HL-60 (cell line): ENCODE measurements around the gene DPYD.

Source experiments
- GABPA ChIP-seq: IDR thresholded peaks from 2 replicates; pipeline ENCODE4 v1.6.1; 2012; ENCODE audit warnings: low read depth
- POLR2AphosphoS5 ChIP-seq: IDR thresholded peaks from 2 replicates; pipeline ENCODE4 v1.6.1; 2012; ENCODE audit warnings: low read depth
- TF ChIP-seq, protein P1 (sequence below): IDR thresholded peaks from 2 replicates; pipeline ENCODE4 v1.6.1; 2012; ENCODE audit warnings: low read depth; ENCODE audit not compliant: insufficient replicate concordance
- TF ChIP-seq, protein P2 (sequence below): IDR thresholded peaks from one replicate; pipeline ENCODE4 v1.5.1; 2011; ENCODE audit warnings: low read length, control low read depth, inconsistent platforms; ENCODE audit not compliant: insufficient read depth

DNA sequence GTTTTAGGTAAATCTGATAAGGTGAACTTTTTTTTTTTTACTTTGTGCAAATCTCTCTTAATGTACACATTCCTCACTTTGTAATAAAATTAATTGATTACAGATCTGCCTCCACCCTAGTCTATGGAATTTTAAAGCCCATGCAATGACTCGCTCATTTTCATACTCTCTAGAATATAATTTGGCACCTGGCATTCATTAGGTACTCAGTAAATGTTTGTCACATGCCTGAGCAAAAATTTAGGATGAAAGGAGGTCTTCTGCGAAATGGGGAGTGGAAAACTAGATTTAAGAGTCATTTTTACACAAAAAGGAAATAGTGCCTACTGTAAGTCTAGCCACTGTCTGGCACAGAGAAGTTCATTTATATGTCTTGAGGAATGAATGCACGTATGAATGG is 350.1 kb downstream of the DPYD start:
- TF ChIP-seq, protein P1, sequence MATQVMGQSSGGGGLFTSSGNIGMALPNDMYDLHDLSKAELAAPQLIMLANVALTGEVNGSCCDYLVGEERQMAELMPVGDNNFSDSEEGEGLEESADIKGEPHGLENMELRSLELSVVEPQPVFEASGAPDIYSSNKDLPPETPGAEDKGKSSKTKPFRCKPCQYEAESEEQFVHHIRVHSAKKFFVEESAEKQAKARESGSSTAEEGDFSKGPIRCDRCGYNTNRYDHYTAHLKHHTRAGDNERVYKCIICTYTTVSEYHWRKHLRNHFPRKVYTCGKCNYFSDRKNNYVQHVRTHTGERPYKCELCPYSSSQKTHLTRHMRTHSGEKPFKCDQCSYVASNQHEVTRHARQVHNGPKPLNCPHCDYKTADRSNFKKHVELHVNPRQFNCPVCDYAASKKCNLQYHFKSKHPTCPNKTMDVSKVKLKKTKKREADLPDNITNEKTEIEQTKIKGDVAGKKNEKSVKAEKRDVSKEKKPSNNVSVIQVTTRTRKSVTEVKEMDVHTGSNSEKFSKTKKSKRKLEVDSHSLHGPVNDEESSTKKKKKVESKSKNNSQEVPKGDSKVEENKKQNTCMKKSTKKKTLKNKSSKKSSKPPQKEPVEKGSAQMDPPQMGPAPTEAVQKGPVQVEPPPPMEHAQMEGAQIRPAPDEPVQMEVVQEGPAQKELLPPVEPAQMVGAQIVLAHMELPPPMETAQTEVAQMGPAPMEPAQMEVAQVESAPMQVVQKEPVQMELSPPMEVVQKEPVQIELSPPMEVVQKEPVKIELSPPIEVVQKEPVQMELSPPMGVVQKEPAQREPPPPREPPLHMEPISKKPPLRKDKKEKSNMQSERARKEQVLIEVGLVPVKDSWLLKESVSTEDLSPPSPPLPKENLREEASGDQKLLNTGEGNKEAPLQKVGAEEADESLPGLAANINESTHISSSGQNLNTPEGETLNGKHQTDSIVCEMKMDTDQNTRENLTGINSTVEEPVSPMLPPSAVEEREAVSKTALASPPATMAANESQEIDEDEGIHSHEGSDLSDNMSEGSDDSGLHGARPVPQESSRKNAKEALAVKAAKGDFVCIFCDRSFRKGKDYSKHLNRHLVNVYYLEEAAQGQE, result no peak
- no peak for TF ChIP-seq POLR2AphosphoS5
- TF ChIP-seq, protein P2, sequence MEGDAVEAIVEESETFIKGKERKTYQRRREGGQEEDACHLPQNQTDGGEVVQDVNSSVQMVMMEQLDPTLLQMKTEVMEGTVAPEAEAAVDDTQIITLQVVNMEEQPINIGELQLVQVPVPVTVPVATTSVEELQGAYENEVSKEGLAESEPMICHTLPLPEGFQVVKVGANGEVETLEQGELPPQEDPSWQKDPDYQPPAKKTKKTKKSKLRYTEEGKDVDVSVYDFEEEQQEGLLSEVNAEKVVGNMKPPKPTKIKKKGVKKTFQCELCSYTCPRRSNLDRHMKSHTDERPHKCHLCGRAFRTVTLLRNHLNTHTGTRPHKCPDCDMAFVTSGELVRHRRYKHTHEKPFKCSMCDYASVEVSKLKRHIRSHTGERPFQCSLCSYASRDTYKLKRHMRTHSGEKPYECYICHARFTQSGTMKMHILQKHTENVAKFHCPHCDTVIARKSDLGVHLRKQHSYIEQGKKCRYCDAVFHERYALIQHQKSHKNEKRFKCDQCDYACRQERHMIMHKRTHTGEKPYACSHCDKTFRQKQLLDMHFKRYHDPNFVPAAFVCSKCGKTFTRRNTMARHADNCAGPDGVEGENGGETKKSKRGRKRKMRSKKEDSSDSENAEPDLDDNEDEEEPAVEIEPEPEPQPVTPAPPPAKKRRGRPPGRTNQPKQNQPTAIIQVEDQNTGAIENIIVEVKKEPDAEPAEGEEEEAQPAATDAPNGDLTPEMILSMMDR, result no peak
- no peak for TF ChIP-seq GABPA
